CD4-positive, alpha-beta T cell (primary cell): ENCODE results near the gene INSIG2. TPM values are rescaled to one million over a fixed set of nuclear protein-coding genes. Genes with fewer than 3 reads are reported as not detected.

Source experiments
- ATAC-seq: fragments of 200-7000 bp; cut with Tn5 transposase; one replicate; pipeline ENCODE4 v1.10.0; 2022; ENCODE audit warnings: mild to moderate bottlenecking; ENCODE audit not compliant: poor library complexity
- CTCF ChIA-PET: fragments of 350-600 bp; sonication (Branson Sonifier 250); formaldehyde crosslinking; loops from one replicate; lab custom pipeline; 2021; ENCODE audit warnings: antibody characterized with exemption, inconsistent platforms; lab: Charles Lee
- POLR2A ChIA-PET: fragments of 350-600 bp; sonication (Branson Sonifier 250); formaldehyde crosslinking; loops from one replicate; lab custom pipeline; 2021; ENCODE audit warnings: antibody characterized with exemption, inconsistent platforms; lab: Charles Lee
- DNase-seq, 14 experiments: peaks; one replicate each; pipeline ENCODE4 v3.0.0-alpha.2; 2013 to 2020; ENCODE audit warnings: mixed read lengths in 2 of 14
- H3K27ac ChIP-seq, 2 donors: one replicate each; pipeline versions ENCODE4 v1.5.1 to v1.7.0; 2013; ENCODE audit warnings: low read length in 2 of 2, low read depth in 1 of 2, mild to moderate bottlenecking in 1 of 2
- H3K27me3 ChIP-seq, 2 experiments: 1 replicate in 1 of 2; 2 replicates in 1 of 2; pipeline versions ENCODE4 v1.6.1 to v1.7.0; 2013; ENCODE audit warnings: low read length in 2 of 2, control low read depth in 1 of 2, mild to moderate bottlenecking in 1 of 2, moderate library complexity in 1 of 2; ENCODE audit not compliant: insufficient read depth in 2 of 2, control insufficient read depth in 1 of 2
- H3K36me3 ChIP-seq: one replicate; pipeline ENCODE4 v1.6.1; 2013; ENCODE audit warnings: low read length, control low read depth; ENCODE audit not compliant: insufficient read depth
- H3K4me1 ChIP-seq: one replicate; pipeline ENCODE4 v1.6.1; 2013; ENCODE audit warnings: low read length, control low read depth; ENCODE audit not compliant: insufficient read depth
- H3K4me3 ChIP-seq: one replicate; pipeline ENCODE4 v1.5.1; 2013; ENCODE audit warnings: mild to moderate bottlenecking, low read length, moderate library complexity
- H3K9me3 ChIP-seq, 2 experiments: 1 replicate in 1 of 2; 2 replicates in 1 of 2; pipeline versions ENCODE4 v1.6.1 to v1.7.0; 2013; ENCODE audit warnings: low read length in 2 of 2, mild to moderate bottlenecking in 2 of 2, control low read depth in 1 of 2, moderate library complexity in 1 of 2; ENCODE audit not compliant: control insufficient read depth in 1 of 2, insufficient read depth in 1 of 2
- H3K27ac Mint-ChIP-seq: one replicate; pipeline ENCODE4 v1.8.0; 2020; ENCODE audit warnings: mixed read lengths
- H3K27me3 Mint-ChIP-seq: one replicate; pipeline ENCODE4 v1.8.0; 2021; ENCODE audit warnings: mixed read lengths
- H3K36me3 Mint-ChIP-seq: one replicate; pipeline ENCODE4 v1.8.0; 2021; ENCODE audit warnings: low read depth, mixed read lengths
- H3K4me1 Mint-ChIP-seq: one replicate; pipeline ENCODE4 v1.8.0; 2021; ENCODE audit warnings: low read depth, mixed read lengths
- H3K4me3 Mint-ChIP-seq: one replicate; pipeline ENCODE4 v1.8.0; 2020; ENCODE audit warnings: mild to moderate bottlenecking, mixed read lengths
- H3K9me3 Mint-ChIP-seq: one replicate; pipeline ENCODE4 v1.8.0; 2020; ENCODE audit warnings: mixed read lengths
- intact Hi-C, 2 experiments: fragments of 100-400 bp; cut with DNase I in 1 of 2; cut with micrococcal nuclease in 1 of 2; formaldehyde crosslinking; loops; one replicate each; pipeline versions ENCODE4 v1.15.1 to v1.9.0; 2023 to 2025; cut with DNase I, micrococcal nuclease
- total RNA-seq, 174 experiments: library from RNA in 2 of 174; stranded (reverse) in 2 of 174; gene quantifications; one replicate each; pipeline ENCODE4 v1.2.3 and lab custom pipeline; 2021 to 2026
- TF ChIP-seq, protein P1 (sequence below): fragments of 200-600 bp; IDR thresholded peaks from one replicate; pipeline ENCODE4 v1.8.0; 2022; ENCODE audit warnings: antibody characterized with exemption, mild to moderate bottlenecking

Gene INSIG2
- total RNA-seq, 2 experiments from 2014 or later = 7.3 to 7.7 TPM

DNA sequence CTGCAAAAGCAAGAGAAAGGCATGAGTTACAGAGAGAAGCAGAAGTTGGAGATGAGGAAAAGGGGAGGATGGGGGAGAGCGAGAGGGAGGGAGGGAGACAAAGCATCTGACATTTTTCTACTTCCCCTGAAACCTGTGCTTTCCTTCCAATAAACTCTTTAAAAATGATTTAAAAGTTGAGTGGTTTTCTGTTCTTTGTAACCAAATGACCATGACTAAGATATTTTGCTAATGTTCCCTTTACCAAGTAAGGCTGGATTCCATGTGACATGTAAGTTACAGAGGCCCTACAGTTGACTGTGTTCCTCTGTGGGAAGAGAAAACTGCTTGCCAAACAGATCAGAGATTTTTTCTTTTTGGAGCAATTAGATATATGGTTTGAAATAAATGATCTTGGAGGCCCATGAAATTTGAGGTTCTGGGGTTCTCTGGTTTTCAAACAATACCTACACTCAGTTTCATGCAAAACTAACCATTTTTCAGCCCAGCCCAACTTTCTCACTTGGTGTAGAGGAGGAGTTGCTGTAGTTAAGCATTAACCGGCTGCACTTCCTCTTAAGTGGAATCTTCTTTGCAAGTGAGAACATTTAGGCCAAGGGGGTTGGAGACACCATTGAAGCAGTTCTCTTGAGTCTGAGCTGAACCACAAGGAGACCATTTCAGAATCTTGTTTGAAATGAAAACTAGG lies 34.5 kb downstream of the INSIG2 start:
- H3K36me3 ChIP-seq = no peaks in the 10 kb centered on the region
- Mint-ChIP-seq H3K27me3 (peaks cover 30% of the 10 kb centered on the region), H3K4me1 (no peaks in the 10 kb centered on the region), H3K9me3 (no peaks in the 10 kb centered on the region), H3K27ac (no peak overlapping the region), H3K4me3 (no peak overlapping the region), H3K36me3 (no peaks in the 10 kb centered on the region)
- H3K4me1 ChIP-seq = no peaks in the 10 kb centered on the region
- POLR2A ChIA-PET = no interaction called here
- DNase-seq (no peak), ATAC-seq (no peak)
- no peaks in the 10 kb centered on the region for H3K9me3 ChIP-seq
- no peaks in the 10 kb centered on the region for H3K27me3 ChIP-seq
- TF ChIP-seq, protein P1, sequence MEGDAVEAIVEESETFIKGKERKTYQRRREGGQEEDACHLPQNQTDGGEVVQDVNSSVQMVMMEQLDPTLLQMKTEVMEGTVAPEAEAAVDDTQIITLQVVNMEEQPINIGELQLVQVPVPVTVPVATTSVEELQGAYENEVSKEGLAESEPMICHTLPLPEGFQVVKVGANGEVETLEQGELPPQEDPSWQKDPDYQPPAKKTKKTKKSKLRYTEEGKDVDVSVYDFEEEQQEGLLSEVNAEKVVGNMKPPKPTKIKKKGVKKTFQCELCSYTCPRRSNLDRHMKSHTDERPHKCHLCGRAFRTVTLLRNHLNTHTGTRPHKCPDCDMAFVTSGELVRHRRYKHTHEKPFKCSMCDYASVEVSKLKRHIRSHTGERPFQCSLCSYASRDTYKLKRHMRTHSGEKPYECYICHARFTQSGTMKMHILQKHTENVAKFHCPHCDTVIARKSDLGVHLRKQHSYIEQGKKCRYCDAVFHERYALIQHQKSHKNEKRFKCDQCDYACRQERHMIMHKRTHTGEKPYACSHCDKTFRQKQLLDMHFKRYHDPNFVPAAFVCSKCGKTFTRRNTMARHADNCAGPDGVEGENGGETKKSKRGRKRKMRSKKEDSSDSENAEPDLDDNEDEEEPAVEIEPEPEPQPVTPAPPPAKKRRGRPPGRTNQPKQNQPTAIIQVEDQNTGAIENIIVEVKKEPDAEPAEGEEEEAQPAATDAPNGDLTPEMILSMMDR = no peak
- no peak overlapping the region for H3K4me3 ChIP-seq
- no peak overlapping the region for H3K27ac ChIP-seq
- CTCF ChIA-PET = no interaction called here
- intact Hi-C loops = no loop called here

DNA sequence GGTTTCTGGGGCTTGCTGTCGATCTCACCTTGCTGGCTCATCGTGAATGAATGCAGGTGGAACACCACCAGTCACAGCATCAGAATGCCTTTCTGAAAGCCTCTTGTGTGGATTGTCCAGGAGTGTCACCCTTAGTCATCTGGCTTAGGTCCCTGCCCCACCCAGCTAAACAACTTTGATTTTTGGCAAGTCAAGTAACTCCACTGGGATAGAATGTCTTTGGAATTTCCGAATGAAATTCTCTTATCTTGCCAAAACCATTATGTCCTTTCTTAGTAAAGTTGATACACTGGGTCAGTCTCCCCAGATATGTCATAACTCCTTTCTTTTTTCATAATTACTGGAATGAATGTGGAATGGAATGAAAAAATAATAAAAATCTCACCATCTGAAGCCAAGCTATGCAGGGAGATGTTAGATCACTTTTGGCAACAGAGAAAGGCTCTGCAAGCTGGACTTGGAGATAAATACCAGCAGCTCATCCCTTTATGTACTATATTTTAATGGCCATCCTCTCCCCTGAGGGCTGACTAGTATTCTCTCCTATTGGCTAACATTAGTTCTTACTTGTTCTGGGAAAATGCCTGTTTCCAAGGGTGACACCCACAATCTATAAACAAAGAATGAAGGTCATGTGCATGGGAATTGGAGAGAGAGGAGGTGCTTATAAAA lies 35.4 kb downstream of the INSIG2 start:
- Mint-ChIP-seq H3K9me3 (no peaks in the 10 kb centered on the region), H3K4me3 (no peak overlapping the region), H3K4me1 (no peaks in the 10 kb centered on the region), H3K27ac (no peak overlapping the region), H3K36me3 (no peaks in the 10 kb centered on the region), H3K27me3 (peaks cover 40% of the 10 kb centered on the region)
- ATAC-seq (no peak), DNase-seq (no peak)
- Histone ChIP-seq H3K9me3 (no peaks in the 10 kb centered on the region), H3K27me3 (no peaks in the 10 kb centered on the region), H3K27ac (no peak overlapping the region), H3K36me3 (no peaks in the 10 kb centered on the region), H3K4me1 (no peaks in the 10 kb centered on the region), H3K4me3 (no peak overlapping the region)
- intact Hi-C loops = no loop called here
- ChIA-PET POLR2A (no interaction called here), CTCF (no interaction called here)
- TF ChIP-seq, protein P1 = no peak

DNA sequence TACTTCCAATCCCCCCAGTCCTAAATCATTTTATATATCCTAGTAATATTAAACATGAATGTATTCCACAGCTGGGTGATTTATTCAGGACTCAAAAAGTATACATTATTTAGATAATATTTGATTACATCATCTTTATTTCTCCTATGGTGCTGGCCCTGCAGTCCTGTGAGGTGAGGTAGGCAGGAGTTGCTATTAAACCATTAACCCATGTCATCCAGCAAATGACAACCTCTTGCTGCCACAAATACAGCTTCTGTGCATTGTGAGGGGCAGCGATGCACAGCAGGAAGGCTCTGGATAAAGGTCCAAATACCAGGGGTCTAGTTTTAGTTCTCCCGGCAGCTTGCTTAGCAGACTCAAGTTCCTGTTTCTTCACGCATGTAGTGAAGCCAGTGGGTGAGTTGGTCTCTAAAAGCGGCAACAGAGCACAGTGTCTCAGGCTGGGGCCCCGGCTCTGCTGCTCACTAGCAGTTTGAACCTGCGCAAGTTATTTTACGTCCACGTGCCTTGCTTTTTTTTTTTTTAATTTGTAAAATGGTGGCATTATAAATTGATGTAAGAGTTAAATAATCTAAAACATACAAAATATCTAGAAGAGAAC lies 36.1 kb downstream of the INSIG2 start:
- POLR2A ChIA-PET = no interaction called here
- no peaks in the 10 kb centered on the region for H3K27me3 ChIP-seq
- Mint-ChIP-seq H3K27ac (no peak overlapping the region), H3K4me1 (no peaks in the 10 kb centered on the region), H3K9me3 (no peaks in the 10 kb centered on the region), H3K4me3 (no peak overlapping the region), H3K36me3 (no peaks in the 10 kb centered on the region), H3K27me3 (peaks cover 46% of the 10 kb centered on the region)
- no peaks in the 10 kb centered on the region for H3K36me3 ChIP-seq
- no peak for ATAC-seq
- TF ChIP-seq, protein P1 = no peak
- no peaks in the 10 kb centered on the region for H3K9me3 ChIP-seq
- no peak overlapping the region for H3K27ac ChIP-seq
- intact Hi-C loops = no loop called here
- peak in 1 of 14 experiments; percentile 20 for DNase-seq
- H3K4me1 ChIP-seq = no peaks in the 10 kb centered on the region
- CTCF ChIA-PET = no interaction called here
- H3K4me3 ChIP-seq = no peak overlapping the region
